ENCODE measurements around the gene BANP. TPM values are rescaled to one million over a fixed set of nuclear protein-coding genes. Genes with fewer than 3 reads are reported as not detected.

Gene BANP
- total and polyA plus RNA-seq, 2 of the 8 experiments (the other 6 are each of a cell fraction or from before 2014, with no cell fraction given) = 25.8 to 39.8 TPM

GRCh38 chr16:88058817-88059216 lies 107.6 kb downstream of the BANP start:
- Histone ChIP-seq H2AK5ac (ENCODE audit: low read depth, low read length) (no peak overlapping the region), H3K9me3 (ENCODE audit: insufficient read depth in 2 of 2, low read depth in 1 of 2, low read length in 1 of 2) (no peaks in the 10 kb centered on the region), H3K79me1 (ENCODE audit: low read depth, low read length) (no peaks in the 10 kb centered on the region), H3K4me2 (ENCODE audit: insufficient read depth in 1 of 2, low read depth in 2 of 2, low read length in 2 of 2) (no peak overlapping the region), H3K4me1 (replicated peaks in 1 of 4; ENCODE audit: control insufficient read depth in 3 of 4, insufficient read depth in 4 of 4, low read length in 3 of 4) (no peaks in the 10 kb centered on the region; a peak in 1 of 7 replicates), H4K20me1 (replicated peaks in 1 of 2; ENCODE audit: control insufficient read depth in 1 of 2, insufficient read depth in 2 of 2, low read length in 2 of 2) (no peaks in the 10 kb centered on the region), H3K4me3 (ENCODE audit: extremely low read depth in 1 of 4, insufficient read depth in 2 of 4, low read depth in 3 of 4, low read length in 4 of 4) (no peak overlapping the region), H4K8ac (ENCODE audit: extremely low read depth, insufficient read depth, low read length) (no peak overlapping the region; the same call in 1 of the 2 replicates), H3K14ac (ENCODE audit: insufficient read length) (no peak overlapping the region), H3K36me3 (ENCODE audit: control insufficient read depth in 2 of 4, insufficient read depth in 4 of 4, low read length in 3 of 4) (peaks cover 0 to 3% (median 0%) of the 10 kb centered on the region in 4 experiments; a peak in 1 of 8 replicates), H3K79me2 (ENCODE audit: control insufficient read depth in 1 of 2, insufficient read depth in 2 of 2, low read length in 2 of 2) (no peaks in the 10 kb centered on the region), H3K23ac (ENCODE audit: insufficient read length) (no peak overlapping the region), H2AFZ (ENCODE audit: low read length) (no peak overlapping the region), H3K4ac (replicated peaks; ENCODE audit: insufficient read length, low read depth, low read length) (no peak overlapping the region), H2BK120ac (replicated peaks; ENCODE audit: low read depth, low read length) (no peak overlapping the region), H2BK15ac (ENCODE audit: low read length) (no peak overlapping the region), H4K5ac (ENCODE audit: insufficient read length, low read depth, low read length) (no peak overlapping the region), H3K27me3 (replicated peaks in 1 of 4; ENCODE audit: control insufficient read depth in 3 of 4, extremely low read depth in 1 of 4, insufficient read depth in 3 of 4, low read length in 3 of 4) (no peaks in the 10 kb centered on the region), H3K18ac (ENCODE audit: extremely low read depth, low read length) (no peak overlapping the region), H4K91ac (replicated peaks; ENCODE audit: insufficient read length, low read length) (no peak overlapping the region), H3K56ac (replicated peaks; ENCODE audit: insufficient read length, low read depth, low read length) (no peak overlapping the region), H3K9ac (replicated peaks in 1 of 4; ENCODE audit: extremely low read depth in 1 of 4, low read depth in 3 of 4, low read length in 3 of 4) (no peak overlapping the region), H3K27ac (ENCODE audit: low read depth, low read length) (no peak overlapping the region), H2BK12ac (ENCODE audit: low read depth, low read length) (no peak overlapping the region), H3K23me2 (ENCODE audit: low read depth, low read length) (peaks cover 2% of the 10 kb centered on the region; the same call in 1 of the 2 replicates), H2BK5ac (ENCODE audit: low read depth, low read length) (no peak overlapping the region), H2BK20ac (ENCODE audit: low read length) (no peak overlapping the region)
- FAIRE-seq (no peak), DNase-seq (ENCODE audit: low read depth in 1 of 2, low spot score in 2 of 2) (no peak)
- ChIA-PET CTCF (ENCODE audit: partially characterized antibody) (interaction anchor here (1.3 kb wide), 1 partner anchor 135 kb away, joined by 4 read pairs; no protein-coding TSS in a partner anchor), POLR2A (ENCODE audit: partially characterized antibody) (no interaction called here)
- TF ChIP-seq YY1 (IDR thresholded peaks at IDR 0.05; ENCODE audit: low read depth, low read length) = no peak
- WGBS, 2 experiments (ENCODE audit: extremely low coverage in 1 of 2, insufficient coverage in 1 of 2, insufficient read length in 1 of 2, insufficient replicate concordance in 2 of 2, low coverage in 1 of 2, low lambda C conversion rate in 2 of 2, missing lambda C conversion rate in 1 of 2) = 94% methylated on average over 12 of the region's 12 CpGs; no CpG with 5 or more reads in 1 of the 2 experiments
